Osteocyte (in vitro differentiated cells): ENCODE results near the gene ANKRD27. TPM values are rescaled to one million over a fixed set of nuclear protein-coding genes. Genes with fewer than 3 reads are reported as not detected.

Experiments
- DNase-seq: peaks from one replicate; pipeline ENCODE4 v3.0.0; 2021; ENCODE audit warnings: mixed read lengths; ENCODE audit not compliant: unreplicated experiment; ENCODE audit errors: extremely low spot score
- H3K27ac Mint-ChIP-seq: one replicate; pipeline ENCODE4 v1.8.0; 2021; ENCODE audit warnings: mild to moderate bottlenecking, mixed read lengths; ENCODE audit not compliant: unreplicated experiment
- H3K27me3 Mint-ChIP-seq: one replicate; pipeline ENCODE4 v1.8.0; 2021; ENCODE audit warnings: mixed read lengths; ENCODE audit not compliant: unreplicated experiment
- H3K36me3 Mint-ChIP-seq: one replicate; pipeline ENCODE4 v1.8.0; 2021; ENCODE audit warnings: mixed read lengths; ENCODE audit not compliant: unreplicated experiment
- H3K4me1 Mint-ChIP-seq: one replicate; pipeline ENCODE4 v1.8.0; 2021; ENCODE audit warnings: mixed read lengths; ENCODE audit not compliant: unreplicated experiment
- H3K4me3 Mint-ChIP-seq: one replicate; pipeline ENCODE4 v1.8.0; 2021; ENCODE audit warnings: mild to moderate bottlenecking, moderate library complexity, mixed read lengths; ENCODE audit not compliant: unreplicated experiment
- H3K9me3 Mint-ChIP-seq: one replicate; pipeline ENCODE4 v1.8.0; 2021; ENCODE audit warnings: mixed read lengths; ENCODE audit not compliant: unreplicated experiment
- total RNA-seq: library from RNA; stranded (reverse); gene quantifications from 2 replicates; pipeline ENCODE4 v1.2.1, GENCODE V29; 2021
- TF ChIP-seq, protein P1 (sequence below): fragments of 200-600 bp; sonication (generic); IDR thresholded peaks from 2 replicates; pipeline ENCODE4 v1.5.0; 2021; ENCODE audit warnings: antibody characterized with exemption, mild to moderate bottlenecking, moderate library complexity

Gene ANKRD27
- total RNA-seq, 1 donor from 2014 or later = 24.1 TPM

DNA sequence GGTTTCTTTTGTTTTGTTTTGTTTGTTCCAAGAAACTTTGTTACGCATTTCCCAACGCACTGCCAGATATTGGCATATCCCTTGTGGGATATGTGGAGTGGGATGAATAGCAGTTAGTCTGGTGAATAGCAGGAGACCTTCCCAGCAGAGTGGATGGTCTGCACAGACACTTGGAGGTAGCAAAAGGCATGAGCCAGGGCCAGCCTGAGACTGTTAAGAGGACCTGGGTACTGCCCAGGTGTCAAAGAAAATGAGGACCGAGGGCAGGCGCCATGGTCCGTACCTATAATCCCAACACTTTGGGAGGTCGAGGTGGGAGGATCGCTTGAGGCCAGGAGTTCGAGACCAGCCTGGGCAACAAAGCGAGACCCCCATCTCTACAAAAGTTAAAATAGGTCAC lies 107.5 kb downstream of the ANKRD27 start:
- Mint-ChIP-seq H3K4me1 (no peaks in the 10 kb centered on the region), H3K36me3 (no peaks in the 10 kb centered on the region), H3K27ac (no peak overlapping the region), H3K4me3 (no peak overlapping the region), H3K9me3 (no peaks in the 10 kb centered on the region), H3K27me3 (peaks cover 2% of the 10 kb centered on the region)
- peak; percentile 57 for DNase-seq
- TF ChIP-seq, protein P1, sequence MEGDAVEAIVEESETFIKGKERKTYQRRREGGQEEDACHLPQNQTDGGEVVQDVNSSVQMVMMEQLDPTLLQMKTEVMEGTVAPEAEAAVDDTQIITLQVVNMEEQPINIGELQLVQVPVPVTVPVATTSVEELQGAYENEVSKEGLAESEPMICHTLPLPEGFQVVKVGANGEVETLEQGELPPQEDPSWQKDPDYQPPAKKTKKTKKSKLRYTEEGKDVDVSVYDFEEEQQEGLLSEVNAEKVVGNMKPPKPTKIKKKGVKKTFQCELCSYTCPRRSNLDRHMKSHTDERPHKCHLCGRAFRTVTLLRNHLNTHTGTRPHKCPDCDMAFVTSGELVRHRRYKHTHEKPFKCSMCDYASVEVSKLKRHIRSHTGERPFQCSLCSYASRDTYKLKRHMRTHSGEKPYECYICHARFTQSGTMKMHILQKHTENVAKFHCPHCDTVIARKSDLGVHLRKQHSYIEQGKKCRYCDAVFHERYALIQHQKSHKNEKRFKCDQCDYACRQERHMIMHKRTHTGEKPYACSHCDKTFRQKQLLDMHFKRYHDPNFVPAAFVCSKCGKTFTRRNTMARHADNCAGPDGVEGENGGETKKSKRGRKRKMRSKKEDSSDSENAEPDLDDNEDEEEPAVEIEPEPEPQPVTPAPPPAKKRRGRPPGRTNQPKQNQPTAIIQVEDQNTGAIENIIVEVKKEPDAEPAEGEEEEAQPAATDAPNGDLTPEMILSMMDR = no peak

DNA sequence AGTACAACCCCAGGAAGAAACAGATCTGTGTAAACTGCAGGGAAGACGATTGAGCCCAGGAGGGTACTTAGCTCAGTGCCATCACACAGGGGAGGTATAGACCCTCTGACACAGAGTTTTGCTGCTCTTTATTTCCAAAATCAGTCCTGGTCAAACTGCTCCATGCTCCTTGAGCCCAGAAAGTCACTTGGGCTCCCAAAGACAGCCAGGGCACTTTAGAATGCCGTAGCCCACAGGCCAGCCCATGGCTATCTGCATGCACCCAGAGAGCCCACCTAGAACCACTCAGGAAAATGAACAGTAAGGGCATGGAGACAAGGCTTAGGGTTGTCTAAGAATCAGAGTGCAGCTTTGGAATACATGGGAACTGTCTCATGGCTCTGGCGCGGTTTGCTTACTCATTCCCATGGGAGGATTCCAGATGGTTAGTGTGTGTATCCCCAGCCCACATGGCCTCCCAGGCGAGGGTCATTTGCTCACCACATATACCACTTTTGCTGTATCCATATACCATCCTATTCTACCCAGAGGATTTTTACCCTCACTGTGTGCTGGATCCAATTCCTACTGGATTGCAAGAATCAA lies 108.6 kb downstream of the ANKRD27 start:
- no peaks in the 10 kb centered on the region for H3K9me3 Mint-ChIP-seq
- H3K4me3 Mint-ChIP-seq = no peak overlapping the region
- H3K27me3 Mint-ChIP-seq = peaks cover 2% of the 10 kb centered on the region
- DNase-seq = peak; percentile 51
- no peaks in the 10 kb centered on the region for H3K4me1 Mint-ChIP-seq
- H3K36me3 Mint-ChIP-seq = no peaks in the 10 kb centered on the region
- TF ChIP-seq, protein P1 = no peak
- H3K27ac Mint-ChIP-seq = no peak overlapping the region

DNA sequence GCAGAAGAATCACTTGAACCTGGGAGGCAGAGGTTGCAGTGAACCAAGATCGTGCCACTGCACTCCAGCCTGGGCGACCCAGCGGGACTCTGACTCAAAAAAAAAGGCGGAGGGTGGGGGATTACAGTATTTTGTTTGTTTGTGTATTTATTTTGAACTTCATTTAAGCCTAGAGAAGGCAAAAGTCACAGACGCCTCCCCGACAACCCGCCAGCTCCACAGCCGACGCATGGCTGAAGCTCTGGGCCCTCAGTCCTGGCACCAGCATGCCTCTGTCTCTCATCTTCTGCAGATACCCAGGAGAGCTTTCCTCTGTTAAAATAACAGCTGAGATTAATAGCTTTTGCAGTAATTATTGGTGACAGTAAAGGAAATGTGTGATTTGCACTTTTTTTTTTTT lies 111.2 kb downstream of the ANKRD27 start:
- no peak for DNase-seq
- Mint-ChIP-seq H3K9me3 (no peaks in the 10 kb centered on the region), H3K36me3 (no peaks in the 10 kb centered on the region), H3K4me3 (no peak overlapping the region), H3K27me3 (peaks cover 5% of the 10 kb centered on the region), H3K4me1 (no peaks in the 10 kb centered on the region), H3K27ac (no peak overlapping the region)
- TF ChIP-seq, protein P1 = no peak

DNA sequence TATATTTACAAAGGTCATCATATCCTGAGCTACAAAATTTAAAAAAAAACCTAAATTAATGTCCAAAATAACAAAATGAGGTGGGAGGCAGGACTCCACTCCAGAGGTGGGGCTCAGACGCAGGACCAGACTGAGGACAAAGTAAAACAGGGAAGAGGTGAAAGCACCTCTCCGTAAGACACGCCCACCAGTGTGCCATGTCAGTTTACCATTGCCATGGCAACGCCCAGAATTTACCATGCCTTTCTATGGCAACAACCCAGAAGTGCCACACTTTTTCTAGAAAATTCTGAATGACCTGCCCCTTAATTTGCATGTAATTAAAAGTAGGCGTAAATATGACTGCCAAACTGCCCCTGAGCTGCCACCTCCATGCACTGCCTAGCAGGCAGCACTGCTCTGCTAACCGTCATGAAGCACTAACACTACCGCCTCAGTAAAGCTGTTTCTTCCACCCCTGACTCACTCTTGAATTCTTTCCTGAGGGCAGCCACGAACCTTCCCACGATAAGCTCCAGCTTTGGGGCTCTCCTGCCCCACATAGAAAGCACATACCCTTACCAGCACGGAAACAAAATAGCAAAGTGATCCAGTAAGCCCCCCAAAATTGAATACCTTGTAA lies 116.3 kb downstream of the ANKRD27 start:
- DNase-seq = no peak
- Mint-ChIP-seq H3K4me1 (no peaks in the 10 kb centered on the region), H3K27ac (no peak overlapping the region), H3K4me3 (no peak overlapping the region), H3K27me3 (peaks cover 18% of the 10 kb centered on the region), H3K36me3 (no peaks in the 10 kb centered on the region), H3K9me3 (no peaks in the 10 kb centered on the region)
- TF ChIP-seq, protein P1 = no peak

DNA sequence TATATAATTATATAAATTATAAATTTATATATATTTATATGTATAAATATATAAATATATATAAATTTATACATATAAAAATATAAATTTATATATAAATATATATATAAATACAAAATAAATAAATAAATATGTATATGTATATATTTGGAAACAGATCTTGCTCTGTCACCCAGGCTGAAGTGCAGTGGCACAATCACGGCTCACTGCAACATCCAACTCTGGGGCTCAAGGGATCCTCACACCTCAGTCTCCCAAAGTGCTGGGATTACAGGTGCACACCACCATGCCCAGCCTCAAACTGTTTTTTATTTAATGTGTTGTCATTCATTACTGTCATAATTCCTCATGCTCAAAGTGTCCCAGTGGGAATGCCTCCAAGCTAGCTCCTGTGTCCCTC lies 119.2 kb downstream of the ANKRD27 start:
- Mint-ChIP-seq H3K9me3 (no peaks in the 10 kb centered on the region), H3K27ac (no peak overlapping the region), H3K4me1 (no peaks in the 10 kb centered on the region), H3K27me3 (peaks cover 18% of the 10 kb centered on the region), H3K36me3 (no peaks in the 10 kb centered on the region), H3K4me3 (no peak overlapping the region)
- TF ChIP-seq, protein P1 = no peak
- no peak for DNase-seq
